NCI-H460 (cell line): ENCODE measurements around the gene LMNB1. TPM values are rescaled to one million over a fixed set of nuclear protein-coding genes. Genes with fewer than 3 reads are reported as not detected.
"Not testable (repeated sequence)": the region's sequence is repeated elsewhere in the genome, so short reads cannot be mapped to it uniquely, and the experiment has no call there.

Experiments used
- DNase-seq: peaks from one replicate; pipeline ENCODE4 v3.0.0-alpha.2; 2016; ENCODE audit warnings: low read depth; ENCODE audit errors: extremely low read depth
- total RNA-seq: library from RNA; depleted of rRNA; stranded (reverse); fragments of >200 nt; shearing (Covaris generic); gene quantifications from 2 replicates; pipeline ENCODE4 v1.2.3, GENCODE V29; 2014

The LMNB1 gene
- total RNA-seq, 1 experiment from 2014 or later: 67.1 TPM

DNA sequence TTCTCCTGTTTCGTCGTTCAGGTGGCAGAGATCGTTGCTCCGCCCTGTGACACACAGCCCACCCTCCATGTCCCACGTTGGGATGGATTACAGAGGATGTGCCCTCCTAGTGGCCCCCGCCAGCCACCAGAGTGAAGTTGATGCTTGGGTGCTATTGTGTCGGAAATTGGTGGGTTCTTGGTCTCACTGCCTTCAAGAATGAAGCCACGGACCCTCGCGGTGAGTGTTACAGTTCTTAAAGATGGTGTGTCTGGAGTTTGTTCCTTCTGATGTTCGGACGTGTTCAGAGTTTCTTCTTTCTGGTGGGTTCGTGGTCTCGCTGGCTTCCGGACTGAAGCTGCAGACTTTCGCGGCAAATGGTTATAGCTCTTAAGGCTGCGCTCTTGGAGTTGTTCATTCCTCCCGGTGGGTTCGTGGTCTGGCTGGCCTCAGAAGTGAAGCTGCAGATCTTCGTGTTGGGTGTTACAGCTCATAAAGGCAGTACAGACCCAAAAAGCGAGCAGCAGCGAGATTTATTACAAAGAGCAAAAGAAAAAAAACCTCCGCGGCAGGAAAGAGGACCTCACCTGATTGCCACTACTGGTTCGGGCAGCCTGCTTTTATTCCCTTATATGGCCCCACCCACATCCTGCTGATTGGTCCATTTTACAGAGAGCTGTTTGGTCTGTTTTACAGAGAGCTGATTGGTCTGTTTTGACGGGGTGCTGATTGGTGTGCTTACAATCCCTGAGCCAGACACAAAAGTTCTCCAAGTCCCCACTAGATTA, 76.8 kb downstream of the LMNB1 start:
- not testable (repeated sequence) for DNase-seq

GRCh38 chr5:126854526-126855110, 77.7 kb downstream of the LMNB1 start:
- DNase-seq: no peak

DNA sequence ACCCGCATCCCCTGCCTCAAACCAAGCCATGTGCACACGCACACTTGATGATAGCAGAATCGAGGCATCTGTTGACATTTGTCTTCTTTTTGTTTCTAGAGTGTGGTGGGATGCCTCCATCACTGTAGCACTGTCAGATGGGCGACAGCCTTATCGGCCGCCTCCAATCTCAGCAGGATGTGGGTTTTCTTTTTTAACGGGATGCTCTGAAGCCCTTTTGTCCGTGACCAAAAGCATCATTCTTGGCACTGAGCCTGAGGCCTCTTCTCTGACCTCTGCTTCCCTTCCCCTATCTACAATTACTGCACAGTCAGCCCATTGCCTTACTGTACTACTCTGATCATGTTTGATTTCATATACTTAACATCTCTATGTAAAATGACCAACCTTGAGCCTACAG, 78.3 kb downstream of the LMNB1 start:
- no peak for DNase-seq

GRCh38 chr5:126857472-126858410, 80.8 kb downstream of the LMNB1 start:
- DNase-seq: no peak

DNA sequence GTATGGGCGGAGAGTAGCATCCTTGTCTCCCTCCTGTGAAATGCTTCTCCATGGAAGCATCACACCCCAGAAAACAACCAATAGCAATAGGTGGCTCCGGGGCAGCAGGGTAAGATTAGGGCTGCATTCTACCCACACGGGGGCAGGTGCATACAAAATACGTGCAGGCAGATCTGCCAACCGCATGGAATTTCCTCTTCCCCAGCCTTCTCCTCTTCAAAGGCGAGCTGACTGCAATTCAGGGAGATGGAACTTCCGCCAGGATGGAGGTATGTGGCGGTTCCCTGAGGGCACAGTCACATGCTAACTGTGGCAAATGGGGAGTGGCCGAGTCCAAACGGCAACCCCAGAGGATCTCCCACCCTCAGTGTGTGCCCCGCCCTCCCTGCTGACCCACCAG, 81.5 kb downstream of the LMNB1 start:
- no peak for DNase-seq

- DNase-seq: no peak
These were observed 86.5 kb downstream of the LMNB1 start for GRCh38 chr5:126863402-126863801.

DNA sequence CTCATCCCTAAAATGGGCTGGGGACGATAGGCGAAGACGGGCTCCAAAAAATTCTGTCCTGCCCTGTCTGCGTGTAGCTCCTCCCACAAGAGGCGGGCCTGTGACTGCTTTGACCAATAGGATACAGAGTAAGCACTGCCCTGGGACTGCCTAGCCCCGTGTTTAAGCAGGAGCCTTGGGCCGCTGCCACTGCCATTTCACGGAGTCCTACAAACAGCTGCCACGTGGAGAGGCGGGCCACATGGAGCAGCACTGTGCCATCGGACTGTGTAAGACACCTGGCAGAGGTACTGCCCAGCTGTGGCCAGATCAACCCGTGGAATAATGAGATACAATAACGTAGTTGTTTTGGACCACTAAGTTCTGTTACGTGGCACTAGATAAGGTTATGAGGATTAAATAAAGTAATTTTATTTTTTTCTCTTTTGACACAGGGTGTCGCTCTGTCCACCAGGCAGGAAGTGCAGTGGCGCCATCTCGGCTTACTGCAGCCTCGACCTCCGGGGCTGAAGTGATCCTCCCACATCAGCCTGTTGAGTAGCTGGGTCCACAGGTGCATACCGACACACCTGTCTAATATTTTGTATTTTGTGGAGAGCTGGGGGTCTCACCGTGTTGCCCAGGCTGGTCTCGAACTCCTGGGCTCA, 87.2 kb downstream of the LMNB1 start:
- no peak for DNase-seq

- DNase-seq: no peak
These were observed 88.4 kb downstream of the LMNB1 start for GRCh38 chr5:126865299-126865698.

DNA sequence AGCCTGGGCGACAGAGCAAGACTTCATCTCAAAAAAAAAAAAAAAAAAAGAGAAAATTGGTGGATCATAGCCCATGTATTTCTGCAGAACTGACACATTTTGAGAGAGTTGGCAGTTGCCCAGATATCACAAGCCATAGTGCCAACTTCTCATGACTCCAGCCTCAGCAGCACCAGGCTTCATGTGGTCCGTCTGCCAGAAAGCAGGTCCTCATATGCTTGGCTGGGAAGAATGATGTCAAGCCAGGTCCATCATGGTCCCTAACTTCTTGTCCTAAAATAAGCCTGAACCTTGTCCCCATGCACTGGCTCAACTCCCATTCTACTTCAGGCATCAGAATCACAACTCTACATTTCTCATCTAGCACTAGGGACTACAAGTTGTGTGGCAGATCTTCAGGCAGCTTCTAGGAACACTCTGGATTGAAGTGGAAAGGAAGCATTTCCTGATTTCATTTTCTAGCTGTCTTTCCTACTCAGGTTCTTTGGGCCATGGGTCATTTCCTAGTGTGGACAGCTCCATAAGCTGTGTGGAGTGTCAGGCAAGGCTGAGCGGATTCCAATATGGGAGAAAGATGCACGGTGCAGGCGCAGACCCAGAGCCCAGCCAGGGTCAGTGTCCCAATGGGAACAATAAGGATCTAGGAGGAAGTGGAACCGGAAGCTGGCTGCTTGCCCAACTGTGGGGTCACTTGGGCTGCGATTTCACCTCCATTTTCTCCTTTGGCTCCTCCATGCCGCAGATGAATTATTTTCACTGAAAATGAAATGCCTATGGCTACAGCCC, 90.1 kb downstream of the LMNB1 start:
- no peak for DNase-seq

DNA sequence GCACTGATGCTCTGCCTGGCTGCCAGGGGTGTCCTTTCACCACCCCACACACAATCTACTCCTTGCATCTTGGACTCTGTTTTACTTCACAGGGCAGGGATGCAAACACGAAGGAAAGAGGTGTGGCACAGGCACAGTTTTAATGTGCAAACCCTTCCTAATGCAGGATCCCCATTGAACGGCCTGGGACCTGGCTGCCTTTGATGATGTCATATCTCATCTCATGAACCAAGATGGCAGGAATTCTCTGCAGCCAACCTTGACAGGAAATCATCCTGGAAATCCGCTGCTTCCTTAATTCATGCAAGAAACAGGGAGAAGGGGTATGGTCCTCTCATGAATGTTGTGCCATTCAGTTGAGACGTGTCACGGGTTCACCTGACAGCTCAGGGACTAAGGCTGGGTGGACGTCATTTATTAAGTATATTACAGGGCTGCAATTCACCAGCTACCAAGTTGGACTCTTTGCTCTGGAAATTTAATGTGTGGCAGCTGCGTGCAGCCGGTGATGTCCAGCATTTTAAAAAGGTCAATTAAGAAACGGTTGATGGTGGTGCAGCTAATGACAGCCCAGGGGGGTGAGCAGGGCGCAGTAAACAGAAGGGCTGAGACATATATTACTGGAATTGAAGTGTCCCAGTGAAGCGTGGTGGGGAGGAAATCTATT, 91.5 kb downstream of the LMNB1 start:
- DNase-seq: no peak

- DNase-seq: no peak
These were observed 92.1 kb downstream of the LMNB1 start for GRCh38 chr5:126869005-126869451.

DNA sequence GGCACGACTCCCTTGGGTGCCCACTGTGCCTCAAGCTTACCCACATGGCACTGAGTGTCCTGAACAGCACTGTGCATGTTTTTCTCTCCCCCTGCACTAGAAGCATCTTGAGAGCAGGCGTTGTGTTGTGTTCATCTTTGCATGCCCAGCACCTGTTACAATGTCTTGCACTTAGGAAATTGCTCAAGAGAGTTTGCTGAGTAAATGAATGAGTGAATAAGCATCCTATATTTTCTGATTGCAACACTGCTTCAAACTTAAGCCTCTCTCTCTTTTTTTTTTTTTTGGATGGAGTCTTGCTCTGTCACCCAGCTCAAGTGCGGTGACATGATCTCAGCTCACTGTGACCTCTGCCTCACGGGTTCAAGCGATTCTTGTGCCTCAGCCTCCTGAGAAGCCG, 94.5 kb downstream of the LMNB1 start:
- no peak for DNase-seq

GRCh38 chr5:126872561-126873354, 95.8 kb downstream of the LMNB1 start:
- no peak for DNase-seq

- DNase-seq: no peak
These were observed 98.4 kb downstream of the LMNB1 start for GRCh38 chr5:126875303-126875785.

DNA sequence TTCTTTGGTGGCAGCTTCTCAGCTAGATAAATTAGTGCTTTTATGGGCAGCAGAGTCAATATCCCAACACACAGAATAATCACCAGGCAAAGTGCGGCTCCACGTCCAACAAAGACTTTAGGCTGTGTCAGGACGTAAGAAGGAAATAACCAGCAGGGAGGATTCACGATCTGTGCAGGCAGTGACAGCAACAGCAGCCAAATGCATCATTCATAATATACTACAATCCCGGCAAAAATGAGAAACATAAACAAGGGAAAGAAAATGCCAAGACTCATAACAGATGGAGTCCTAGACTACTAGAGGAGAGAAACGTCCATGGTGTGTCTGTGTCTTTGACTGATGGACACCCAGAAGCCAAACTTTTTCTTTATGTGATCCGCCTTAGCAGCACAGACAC, 100.7 kb downstream of the LMNB1 start:
- no peak for DNase-seq

DNA sequence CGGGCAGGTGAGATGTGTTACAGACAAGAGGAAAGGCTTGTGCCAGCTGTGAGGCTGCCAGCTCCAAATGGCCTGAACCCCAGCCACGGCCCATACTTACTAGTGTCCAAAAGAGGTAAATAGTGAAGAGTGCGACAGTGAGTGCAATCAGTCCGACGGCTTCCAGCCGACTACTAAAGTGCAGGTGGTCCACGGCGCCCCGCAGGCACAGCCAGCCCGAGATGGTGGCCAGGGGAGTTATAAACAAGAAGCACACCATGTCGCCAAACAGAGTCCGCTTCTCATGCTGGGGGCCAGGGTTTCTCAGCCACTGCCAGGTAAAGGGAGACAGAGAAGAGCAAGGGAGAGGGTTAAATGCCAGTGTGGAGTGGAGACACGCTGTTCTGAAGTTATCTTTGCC, 101.1 kb downstream of the LMNB1 start:
- no peak for DNase-seq

GRCh38 chr5:126878634-126879033, 101.7 kb downstream of the LMNB1 start:
- no peak for DNase-seq

DNA sequence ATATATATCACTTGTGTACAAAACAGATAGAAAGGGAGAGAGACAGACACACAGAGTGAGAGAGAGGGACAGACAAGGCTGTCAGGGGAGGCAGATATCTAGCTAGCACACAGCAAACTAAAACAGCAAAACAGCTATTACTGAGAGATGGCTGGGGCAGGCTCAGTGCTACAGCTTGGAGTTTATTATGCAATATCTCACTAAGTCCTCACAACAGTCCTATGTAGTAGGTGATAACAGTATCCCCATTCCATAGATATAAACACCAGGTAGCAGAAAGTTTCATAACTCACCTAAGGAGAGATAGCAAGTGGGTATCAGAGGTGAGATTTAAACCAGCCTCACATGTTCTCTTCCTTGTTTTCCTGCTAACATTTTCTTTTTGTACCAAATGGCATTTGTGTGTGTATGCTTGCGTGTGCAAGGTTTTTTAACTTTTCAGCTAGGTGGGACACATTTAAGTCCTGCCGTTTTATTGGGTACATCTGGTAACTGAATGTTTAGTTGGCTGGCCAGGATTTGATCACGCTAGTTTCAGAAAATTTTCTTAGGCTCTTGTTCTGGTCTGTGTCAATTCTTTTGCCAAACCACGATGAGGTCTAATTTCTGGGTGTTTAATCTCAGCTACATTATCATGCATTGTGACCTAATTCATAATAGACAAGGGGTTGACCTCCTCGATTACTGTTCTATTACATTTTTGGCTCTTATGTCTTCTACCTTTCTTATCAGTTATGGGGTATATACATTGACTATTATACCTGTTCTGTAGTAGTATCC, 105.1 kb downstream of the LMNB1 start:
- DNase-seq: no peak
